ENCODE data around the gene ZNF710. TPM values are rescaled to one million over a fixed set of nuclear protein-coding genes. Genes with fewer than 3 reads are reported as not detected.

The ZNF710 gene
- total and polyA plus RNA-seq, 2 experiments from 2014 or later, result 7.8 to 22.2 TPM

- DNase-seq (ENCODE audit: low read depth in 1 of 2, low spot score in 1 of 2), result no peak
- Histone ChIP-seq H3K36me3 (no peaks in the 10 kb centered on the region), H3K4me3 (no peak overlapping the region), H3K4me1 (ENCODE audit: low read depth) (no peaks in the 10 kb centered on the region), H3K27me3 (no peaks in the 10 kb centered on the region), H3K9me3 (ENCODE audit: low read depth) (no peaks in the 10 kb centered on the region), H3K27ac (no peak overlapping the region)
- no peak for TF ChIP-seq CTCF (IDR thresholded peaks at IDR 0.05; ENCODE audit: low read depth, low read length)
Observed at GRCh38 chr15:89984421-89985010, 16.6 kb upstream of the ZNF710 start.

GRCh38 chr15:89985111-89985510, 16.0 kb upstream of the ZNF710 start:
- Histone ChIP-seq H3K27me3 (no peaks in the 10 kb centered on the region), H3K4me1 (ENCODE audit: low read depth) (no peaks in the 10 kb centered on the region), H3K4me3 (no peak overlapping the region), H3K9me3 (ENCODE audit: low read depth) (no peaks in the 10 kb centered on the region), H3K36me3 (no peaks in the 10 kb centered on the region), H3K27ac (no peak overlapping the region)
- TF ChIP-seq CTCF (IDR thresholded peaks at IDR 0.05; ENCODE audit: low read depth, low read length), result no peak
- DNase-seq (ENCODE audit: low read depth in 1 of 2, low spot score in 1 of 2), result no peak

- no peaks in the 10 kb centered on the region for H3K4me1 ChIP-seq (ENCODE audit: low read depth)
- DNase-seq (ENCODE audit: low read depth in 1 of 2, low spot score in 1 of 2), result no peak
- H3K27me3 ChIP-seq, result no peaks in the 10 kb centered on the region
- no peak overlapping the region for H3K27ac ChIP-seq
- H3K36me3 ChIP-seq, result no peaks in the 10 kb centered on the region
- no peak for TF ChIP-seq CTCF (IDR thresholded peaks at IDR 0.05; ENCODE audit: low read depth, low read length)
- no peaks in the 10 kb centered on the region for H3K9me3 ChIP-seq (ENCODE audit: low read depth)
- no peak overlapping the region for H3K4me3 ChIP-seq
Observed at GRCh38 chr15:89991312-89991711, 9.8 kb upstream of the ZNF710 start.

GRCh38 chr15:89993349-89993748, 7.8 kb upstream of the ZNF710 start:
- H3K9me3 ChIP-seq (ENCODE audit: low read depth), result no peaks in the 10 kb centered on the region

GRCh38 chr15:89997079-89997478, 4.0 kb upstream of the ZNF710 start:
- H3K27ac ChIP-seq, result no peak overlapping the region
- no peaks in the 10 kb centered on the region for H3K9me3 ChIP-seq (ENCODE audit: low read depth)
- no peak for DNase-seq (ENCODE audit: low read depth in 1 of 2, low spot score in 1 of 2)
- no peak overlapping the region for H3K4me3 ChIP-seq
- H3K4me1 ChIP-seq (ENCODE audit: low read depth), result peaks cover 9% of the 10 kb centered on the region
- no peak for TF ChIP-seq CTCF (IDR thresholded peaks at IDR 0.05; ENCODE audit: low read depth, low read length)
- no peaks in the 10 kb centered on the region for H3K36me3 ChIP-seq
- H3K27me3 ChIP-seq, result no peaks in the 10 kb centered on the region

More at GRCh38 chr15:89993349-89993748, 7.8 kb upstream of the ZNF710 start:
- H3K36me3 ChIP-seq, result no peaks in the 10 kb centered on the region
- TF ChIP-seq CTCF (IDR thresholded peaks at IDR 0.05; ENCODE audit: low read depth, low read length), result no peak
- no peak overlapping the region for H3K4me3 ChIP-seq
- H3K27ac ChIP-seq, result no peak overlapping the region
- no peaks in the 10 kb centered on the region for H3K27me3 ChIP-seq
- no peaks in the 10 kb centered on the region for H3K4me1 ChIP-seq (ENCODE audit: low read depth)
- no peak for DNase-seq (ENCODE audit: low read depth in 1 of 2, low spot score in 1 of 2)

Measured in cardiac muscle cell (in vitro differentiated cells and primary cell).